HG02840 (cell line): ENCODE data around the gene G3BP1.
"Not testable (repeated sequence)": the region's sequence is repeated elsewhere in the genome, so short reads cannot be mapped to it uniquely, and the experiment has no call there.

Experiments
- ATAC-seq: cut with Tn5 transposase; IDR thresholded peaks from one replicate; pipeline ENCODE4 v1.9.1; 2021; ENCODE audit warnings: mild to moderate bottlenecking, moderate library complexity, moderate number of reproducible peaks; ENCODE audit not compliant: unreplicated experiment, low FRiP score

The G3BP1 gene

DNA sequence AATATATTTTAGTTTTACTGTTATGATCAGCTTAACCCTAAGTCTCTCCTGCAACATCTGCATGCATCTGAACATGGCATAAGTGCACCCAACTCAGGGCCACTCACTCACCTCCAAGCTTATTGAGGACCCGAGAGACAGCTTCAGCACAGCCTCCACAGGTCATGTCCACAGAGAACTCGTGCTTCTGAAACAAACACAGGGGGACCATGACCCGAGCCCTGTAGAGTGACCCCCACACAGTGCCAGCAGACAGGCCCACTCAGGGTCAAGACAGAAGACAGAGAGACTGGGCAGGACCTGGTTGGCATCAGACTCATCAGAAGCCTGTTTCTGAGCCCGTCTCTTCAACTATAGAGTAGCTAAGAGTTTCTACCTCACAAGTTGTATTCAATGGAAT, 20.2 kb upstream of the G3BP1 start:
- ATAC-seq = no peak

DNA sequence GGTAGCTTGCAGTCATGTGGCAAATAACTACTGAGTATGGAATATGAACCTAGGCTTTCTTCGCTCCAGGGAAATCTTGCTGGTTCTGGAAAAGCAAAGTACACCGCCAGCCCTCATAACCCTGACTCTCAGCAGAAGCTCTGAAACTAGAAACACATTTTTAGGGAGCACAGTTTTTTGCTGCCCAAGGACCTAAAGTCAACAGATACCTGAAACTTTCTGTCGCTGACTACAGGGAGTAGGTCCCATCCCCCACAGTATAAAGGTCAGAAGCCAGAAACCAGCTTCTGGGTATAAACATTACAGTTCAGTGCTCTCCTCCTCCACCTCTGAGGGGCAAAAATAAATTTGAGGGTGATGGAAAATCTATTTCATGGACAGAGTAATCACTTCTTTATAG, 16.4 kb upstream of the G3BP1 start:
- ATAC-seq = no peak

DNA sequence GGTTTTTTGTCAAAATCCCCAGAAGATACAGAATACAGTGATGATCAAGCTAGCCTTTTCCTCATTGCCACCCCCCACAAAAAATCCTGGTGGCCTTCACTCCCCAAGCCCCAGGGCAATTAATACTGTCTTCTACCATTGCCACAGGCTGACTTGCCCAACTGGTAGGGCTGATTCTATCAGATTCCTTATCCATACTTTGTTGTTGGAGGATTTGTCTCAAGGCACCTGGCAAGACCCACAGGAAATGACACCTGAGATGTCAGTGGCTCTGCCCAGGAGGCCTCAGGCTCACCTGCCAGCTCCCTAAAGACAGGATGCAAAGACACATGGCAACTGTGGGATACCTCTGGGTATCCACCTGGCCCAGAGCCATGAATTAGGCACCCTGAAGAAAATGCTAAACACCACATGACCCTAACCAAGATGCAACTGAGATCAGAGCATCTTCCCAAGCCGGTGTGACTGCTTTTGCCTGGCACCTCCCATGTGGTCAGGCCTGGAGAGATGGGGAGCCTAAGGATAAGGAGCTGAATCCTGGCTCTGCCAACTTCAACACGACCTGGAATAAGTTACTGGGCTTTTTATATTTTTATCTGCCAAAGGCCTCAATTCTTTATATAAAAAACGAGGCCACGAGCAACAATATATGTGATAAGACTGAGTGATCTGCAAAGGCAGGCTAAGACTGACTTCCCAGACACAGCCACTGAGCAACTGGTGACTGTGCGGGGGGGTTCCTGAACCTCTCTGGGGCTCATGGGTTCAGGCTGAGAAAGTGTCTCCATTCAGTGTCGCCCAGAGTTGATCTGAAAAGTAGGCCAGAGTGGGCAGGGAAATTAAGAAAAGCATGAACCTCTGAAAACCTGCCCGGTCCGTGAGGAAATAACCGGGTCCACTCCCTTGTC, 14.3 kb upstream of the G3BP1 start:
- peak; percentile 12 for ATAC-seq

DNA sequence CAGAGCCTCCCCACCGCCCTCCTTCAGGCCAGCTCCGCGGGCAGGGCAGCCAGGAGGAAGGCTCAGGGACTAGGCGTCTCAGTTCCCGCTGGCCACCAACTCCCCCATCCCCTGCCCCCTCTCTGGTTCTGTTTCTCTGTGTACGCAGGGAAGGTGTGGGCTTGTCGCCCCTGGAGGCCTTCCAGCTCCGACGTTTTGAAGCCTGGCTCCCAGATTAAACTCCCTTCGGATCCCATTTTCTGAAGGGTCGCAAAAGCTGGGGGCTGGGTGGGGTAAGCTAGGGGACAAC, 13.7 kb upstream of the G3BP1 start:
- peak; percentile 6 for ATAC-seq

DNA sequence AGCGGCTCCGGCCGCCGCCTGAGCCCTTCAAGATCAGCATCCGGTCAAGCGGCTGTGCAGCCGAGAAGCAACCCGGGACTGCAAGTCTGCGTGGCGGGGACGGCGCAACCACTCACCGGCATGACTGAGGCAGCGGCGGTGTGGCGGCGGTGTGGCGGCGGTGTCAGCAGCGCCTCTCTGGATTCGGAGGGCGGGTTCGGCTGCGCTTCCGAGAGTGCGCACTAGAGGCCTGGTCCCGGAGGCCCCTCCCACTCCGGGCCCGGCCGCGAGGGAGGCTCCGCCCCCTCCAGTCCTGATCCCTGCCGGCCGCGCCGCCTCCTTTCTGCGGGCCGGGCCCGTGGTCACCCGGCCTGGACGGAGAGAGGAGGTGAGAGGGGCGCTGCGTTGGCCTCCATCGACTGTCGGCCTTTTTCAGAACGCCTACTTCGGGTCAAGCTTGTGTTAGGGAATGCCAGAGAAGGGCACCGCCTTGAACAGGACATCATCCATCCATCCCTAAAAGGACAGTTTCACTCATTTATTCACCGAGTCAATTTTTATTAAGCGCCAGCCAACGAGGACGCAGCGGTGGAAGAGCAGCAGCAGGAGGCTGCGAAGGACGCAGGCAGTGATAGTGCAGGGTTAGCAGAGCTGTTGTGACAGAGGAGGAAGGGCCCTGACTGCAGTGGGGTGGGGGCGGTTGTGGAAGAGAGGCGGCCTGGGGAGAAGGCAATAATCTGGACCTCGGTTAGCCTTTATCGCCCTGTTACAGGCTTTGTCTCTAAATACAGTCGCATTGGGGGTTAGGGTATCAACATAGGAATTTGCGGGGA, 13.1 kb upstream of the G3BP1 start, which contains the start of gene ATOX1:
ATOX1 (minus strand) TSS at position 202 of the 812 bp plus-strand sequence; CDS start at position 122, 80 bp downstream.
- peak; percentile 95 for ATAC-seq

DNA sequence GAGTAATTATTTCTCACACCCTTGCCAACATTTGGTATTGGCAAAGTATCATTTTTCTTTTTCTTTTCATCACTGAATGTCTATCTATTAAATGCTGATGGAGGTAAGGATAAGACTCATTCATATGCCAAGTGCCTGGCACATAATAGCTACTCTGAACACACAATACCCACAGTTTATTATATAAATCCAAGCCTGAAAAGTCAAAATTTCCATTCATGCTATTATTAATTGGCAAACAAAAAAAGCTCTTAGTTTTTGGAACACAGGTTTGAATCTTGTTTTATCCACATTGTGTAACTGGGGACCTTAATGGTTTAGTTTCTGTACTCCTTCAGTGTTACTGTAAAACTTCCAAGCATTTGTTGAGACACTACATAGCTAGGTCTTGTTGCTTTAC, 7.0 kb upstream of the G3BP1 start:
- no peak for ATAC-seq

DNA sequence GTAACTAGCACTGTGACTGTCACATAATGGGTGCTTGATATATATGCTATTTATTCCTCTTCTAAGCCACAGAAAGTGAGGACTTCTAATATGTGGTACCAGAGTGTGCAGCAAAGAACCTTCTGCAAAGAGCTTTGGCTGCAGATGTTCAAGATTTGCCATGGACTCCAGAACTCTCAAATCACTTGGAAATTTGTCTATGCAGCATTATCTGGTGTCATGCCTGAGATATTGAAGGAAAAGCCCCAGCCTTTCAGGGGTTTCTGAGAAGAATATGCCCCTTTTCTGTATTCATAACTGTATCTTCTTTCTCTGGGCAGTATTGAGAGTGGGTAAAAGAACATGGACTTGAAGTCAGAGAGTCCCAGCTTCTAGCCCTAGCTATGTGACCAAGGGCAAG, 4.8 kb upstream of the G3BP1 start:
- no peak for ATAC-seq

DNA sequence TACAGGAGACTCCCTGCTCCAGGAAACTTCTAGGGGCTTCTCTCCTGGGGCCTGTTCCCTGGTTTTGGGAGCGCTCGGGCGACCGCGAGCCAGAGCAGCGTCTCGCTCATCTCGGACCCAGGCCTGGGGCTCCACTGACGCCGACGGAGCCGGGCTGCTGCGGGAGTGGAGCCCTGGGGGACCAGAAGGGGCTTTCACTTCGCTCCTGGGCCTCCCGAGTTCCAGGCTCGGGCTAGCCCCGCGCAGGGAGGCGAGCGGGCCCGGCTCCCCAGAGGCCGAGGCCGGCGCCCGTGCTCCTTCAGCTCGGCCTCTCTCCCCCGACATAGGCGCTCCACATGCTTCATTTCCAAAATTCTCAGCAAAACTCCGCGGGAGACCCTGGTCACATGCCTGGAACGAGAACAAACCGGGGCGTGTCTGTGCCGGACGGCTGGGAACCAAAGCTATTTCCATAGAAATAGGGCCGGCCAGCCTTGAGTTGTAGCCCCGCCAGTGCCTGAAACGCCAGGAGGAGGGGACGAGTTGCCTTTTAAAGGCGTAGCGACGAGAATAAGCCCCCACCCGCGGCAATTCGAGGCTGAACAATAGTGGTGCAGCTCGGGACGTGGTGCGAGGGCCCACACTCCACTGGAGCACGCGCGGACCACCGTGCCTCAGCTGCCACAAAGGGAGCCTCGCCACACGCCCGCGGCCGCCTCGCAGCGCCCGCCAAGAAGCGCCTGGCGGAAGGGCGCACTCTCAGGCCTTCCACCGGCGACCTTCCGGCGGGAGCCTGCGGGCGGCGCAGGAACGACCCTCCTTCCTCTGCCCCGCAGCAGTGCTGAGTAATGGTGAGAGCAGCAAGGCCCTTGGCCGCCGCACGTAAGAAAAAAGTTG, 1.1 kb upstream of the G3BP1 start:
- ATAC-seq = peak; percentile 28

DNA sequence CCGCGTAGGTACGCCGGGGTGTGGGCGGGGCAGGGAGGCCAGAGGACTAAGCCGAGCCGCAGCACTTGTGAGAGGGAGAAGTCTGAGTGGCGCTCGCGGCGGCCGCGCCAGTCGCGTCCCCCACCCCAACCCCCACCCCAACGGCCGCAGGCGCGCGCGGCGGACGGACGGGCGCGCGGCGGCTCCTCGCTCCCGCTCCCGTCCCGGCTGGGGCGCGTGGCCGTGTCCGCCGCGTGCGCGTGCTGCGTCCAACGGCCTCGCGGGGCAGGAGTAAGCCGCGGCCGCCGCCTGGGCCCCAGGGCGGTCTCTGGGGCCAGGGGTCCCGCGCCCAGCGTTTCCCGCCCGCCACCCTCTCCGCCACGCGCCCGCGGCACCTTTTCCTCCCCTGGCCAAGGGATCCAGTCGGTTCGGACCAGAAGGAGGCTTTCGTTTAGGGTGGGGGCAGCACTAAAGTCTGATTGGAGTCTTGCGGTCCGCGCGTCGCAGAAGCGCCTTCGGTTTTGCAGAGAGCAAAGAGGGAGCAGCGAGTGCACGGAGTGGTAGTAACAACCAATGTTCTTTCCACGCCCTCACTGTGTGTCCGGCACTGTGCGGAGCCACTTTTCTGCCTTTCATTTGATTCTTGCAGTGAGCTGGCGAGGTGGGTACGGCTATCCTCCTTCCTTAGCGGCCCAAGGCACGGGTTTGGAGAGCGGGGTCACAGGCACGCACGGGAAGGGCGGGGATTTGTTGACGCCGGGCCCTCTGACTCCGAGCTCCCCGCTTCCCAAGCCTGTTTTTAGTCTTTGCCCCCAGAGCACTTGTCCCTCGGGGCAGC, 483 bp downstream of the G3BP1 start:
- ATAC-seq = no peak

DNA sequence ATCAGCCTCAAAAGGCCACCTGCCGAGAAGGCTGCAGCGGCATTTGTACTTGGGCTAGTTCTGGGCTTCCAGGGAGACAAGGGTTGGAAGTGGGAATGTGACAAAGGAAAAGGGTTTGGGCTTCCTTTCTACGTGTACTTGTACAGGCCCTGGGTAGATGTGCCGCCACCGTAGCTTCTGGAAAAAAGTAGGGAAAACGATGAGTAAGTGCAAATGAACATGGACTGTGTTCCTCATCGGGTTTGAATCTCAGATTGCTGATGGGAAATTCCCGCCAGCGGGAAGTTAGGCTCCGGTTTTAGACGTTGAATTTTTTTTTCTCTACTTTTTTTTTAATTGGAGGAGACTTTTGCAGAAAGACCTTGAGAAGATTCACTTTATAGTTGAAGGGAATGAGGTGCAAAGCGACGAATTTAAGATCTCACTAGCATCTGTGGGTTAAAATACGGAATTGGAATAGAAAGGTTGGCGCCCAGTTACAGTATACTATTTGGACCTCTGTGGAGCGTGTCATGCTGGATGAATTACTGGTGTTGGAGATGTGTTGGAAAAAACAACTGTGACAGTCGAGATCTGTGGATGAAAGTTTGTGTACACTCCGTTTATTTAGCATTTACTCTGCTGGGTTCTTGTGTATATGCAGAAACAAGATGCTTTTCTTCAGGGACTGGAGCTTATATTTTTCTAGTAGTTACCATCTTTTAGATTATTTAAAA, 1.2 kb downstream of the G3BP1 start:
- ATAC-seq = no peak

DNA sequence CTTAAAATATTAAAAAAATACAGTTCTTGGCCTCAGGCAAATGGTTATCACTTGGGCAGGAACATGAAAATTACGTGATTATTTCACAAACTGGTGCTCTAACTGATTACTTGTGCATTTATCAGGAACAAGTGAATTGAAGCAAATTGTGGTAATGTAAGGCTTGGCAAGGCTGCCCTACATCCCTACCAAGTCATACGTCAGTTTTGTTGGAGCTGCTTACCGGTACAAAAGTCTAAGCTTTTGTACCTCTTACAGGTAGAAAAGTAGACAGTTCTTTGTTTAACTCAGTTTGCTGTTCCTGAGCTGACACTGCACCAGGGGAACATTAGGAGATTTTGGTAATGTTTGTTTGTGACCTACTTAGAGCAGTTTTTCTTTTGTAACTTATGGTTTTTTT, 2.2 kb downstream of the G3BP1 start:
- no peak for ATAC-seq

DNA sequence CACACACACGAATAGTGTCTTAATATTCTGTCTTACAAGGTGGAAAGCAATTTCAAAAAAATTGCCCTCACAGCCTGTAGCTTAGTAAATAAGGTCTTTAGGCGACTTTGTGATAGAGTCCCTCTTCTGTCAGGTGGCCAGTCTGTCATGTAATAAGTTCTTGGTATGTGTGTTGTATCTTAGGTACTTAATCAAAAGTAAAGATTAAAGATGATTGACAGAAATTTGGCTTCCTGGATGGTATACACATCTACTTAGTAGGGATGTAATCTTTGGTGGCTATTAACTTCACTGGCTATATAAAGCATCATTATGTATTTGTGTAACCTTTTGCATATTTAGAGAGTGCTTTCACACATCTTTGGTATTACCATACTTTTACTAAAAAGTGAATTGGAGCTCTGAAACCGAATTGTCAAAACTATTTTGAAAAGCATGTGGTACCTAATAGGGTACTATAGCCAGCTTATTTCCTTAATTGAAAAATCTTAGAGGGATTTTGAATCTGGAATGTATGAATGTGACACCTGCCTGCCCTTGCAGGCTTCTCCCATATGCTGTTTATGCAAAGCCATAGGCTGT, 3.4 kb downstream of the G3BP1 start:
- ATAC-seq = no peak

DNA sequence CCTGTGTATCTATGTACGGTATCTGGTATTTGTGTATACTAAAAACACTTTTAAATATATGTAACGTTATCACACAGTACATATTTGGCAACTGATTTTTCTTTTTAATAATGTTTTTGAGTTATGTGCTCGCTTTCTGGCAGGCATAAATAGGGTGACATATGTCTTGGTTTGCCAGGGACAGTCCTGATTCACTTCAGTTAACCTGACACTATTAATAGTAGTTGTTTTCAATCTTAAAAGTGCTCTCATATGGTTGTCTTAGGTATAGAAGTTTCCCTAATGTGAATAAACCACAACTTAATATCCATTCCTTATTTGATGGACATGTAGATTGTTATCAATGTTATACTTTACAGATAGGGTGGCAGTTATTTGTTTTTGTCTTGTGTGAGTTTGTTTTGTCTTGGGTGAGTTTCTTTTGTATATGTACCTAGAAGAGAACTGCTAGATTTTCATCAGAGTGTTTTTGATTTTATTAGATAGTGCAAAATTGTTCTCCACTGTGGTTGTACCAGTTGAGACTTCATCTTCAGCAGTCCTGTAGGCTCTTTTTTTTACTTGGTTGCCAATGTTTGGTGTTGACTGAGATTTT, 7.9 kb downstream of the G3BP1 start:
- no peak for ATAC-seq

DNA sequence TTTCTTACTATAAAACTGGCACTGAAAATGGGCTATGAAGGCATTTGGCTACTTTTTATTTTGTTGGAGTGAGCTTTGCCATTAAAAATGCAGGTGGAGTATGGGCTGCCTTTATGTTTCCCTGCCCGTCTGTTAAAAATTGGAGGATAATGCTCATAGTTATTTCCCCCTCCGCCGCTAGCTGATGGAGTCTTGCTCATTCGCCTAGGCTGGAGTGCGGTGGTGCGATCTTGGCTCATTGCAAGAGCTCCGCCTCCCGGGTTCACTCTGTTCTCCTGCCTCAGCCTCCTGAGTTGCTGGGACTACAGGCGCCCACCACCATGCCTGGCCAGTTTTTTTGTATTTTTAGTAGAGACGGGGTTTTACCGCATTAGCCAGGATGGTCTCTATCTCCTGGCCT, 8.6 kb downstream of the G3BP1 start:
- ATAC-seq = no peak

DNA sequence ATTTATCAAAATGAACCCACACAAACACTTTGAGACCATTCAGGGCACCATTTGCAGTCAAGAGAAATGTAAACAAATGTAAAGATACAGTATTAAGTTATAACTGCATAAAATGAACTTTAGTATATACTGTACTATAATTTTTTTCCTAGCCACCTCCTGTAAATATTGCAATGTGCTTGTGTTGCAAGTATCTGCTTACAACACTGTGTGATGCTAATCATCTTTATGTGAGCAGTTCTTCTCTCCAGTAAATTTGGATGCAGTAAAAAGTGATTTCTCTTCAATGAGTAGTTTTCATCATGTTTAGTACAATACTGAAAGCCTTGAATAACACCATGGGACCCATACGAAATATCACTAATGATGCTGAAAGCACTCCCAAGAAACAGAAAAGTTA, 9.4 kb downstream of the G3BP1 start:
- no peak for ATAC-seq

DNA sequence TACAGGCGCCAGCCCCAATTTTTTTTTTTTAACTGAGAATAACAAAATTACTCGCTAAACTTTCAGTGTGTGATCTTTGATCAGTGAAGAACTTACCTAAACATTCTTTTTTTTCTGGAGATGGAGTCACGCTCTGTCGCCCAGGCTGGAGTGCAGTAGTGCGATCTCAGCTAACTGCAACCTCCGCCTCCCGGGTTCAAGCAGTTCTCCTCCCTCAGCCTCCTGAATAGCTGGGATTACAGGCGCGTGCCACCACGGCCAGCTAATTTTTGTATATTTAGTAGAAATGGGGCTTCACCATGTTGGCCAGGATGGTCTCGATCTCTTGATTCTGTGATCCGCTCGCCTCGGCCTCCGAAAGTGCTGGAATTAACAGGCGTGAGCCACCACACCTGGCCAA, 11.9 kb downstream of the G3BP1 start:
- not testable (repeated sequence) for ATAC-seq

DNA sequence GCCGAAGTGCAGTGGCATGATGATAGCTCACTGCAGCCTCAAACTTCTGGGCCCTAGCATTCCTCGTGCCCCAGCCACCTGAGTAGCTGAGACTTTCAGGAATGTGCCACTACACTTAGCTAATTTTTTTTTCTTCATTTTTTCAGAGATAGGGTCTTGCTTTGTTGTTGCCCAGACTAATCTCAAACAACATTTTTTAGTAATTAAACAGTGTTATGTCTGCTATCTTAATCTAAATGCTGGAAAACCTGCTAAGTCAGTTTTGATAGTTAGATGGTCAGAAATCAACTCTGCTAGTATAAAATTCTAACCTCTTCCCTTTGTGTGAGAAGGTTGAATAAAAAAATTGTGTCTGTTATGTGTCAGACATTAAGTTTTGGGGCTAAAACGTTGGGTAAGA, 12.4 kb downstream of the G3BP1 start:
- ATAC-seq = no peak

DNA sequence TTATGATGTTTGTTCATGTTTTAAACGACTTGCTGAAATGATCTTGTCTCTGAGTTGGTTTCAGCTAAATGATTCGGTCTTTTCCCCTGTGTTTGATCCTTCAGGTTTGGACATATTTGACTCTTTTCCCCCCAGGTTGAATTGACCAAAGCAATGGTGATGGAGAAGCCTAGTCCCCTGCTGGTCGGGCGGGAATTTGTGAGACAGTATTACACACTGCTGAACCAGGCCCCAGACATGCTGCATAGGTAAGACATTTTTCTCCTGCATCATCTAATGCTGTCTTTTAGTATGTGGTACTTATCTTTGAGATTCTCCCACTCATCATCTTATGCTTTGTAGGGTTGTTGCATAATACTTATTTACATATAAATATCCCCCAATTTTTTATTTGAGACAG, 14.7 kb downstream of the G3BP1 start:
- no peak for ATAC-seq

DNA sequence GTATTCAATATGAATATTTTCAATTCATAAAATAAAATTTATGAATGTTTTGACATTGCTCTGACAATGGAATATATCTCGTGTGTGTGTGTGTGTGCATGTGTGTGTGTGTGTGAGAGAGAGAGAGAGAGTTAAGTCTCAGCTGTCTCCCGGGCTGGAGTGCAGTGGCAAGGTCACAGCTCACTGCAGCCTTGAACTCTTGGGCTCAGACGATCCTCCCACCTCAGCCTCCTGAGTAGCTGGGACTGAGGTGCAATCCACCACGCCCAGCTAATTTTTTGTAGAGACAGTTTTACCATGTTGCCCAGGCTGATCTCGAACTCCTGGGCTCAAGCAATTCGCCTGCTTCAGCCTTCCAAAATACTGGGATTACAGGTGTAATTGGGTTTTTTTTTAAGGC, 16.1 kb downstream of the G3BP1 start:
- ATAC-seq = no peak
